HG03460 (cell line): ENCODE results near the gene AMZ1.

ENCODE experiments used
- ATAC-seq: cut with Tn5 transposase; IDR thresholded peaks from one replicate; pipeline ENCODE4 v1.9.1; 2021; ENCODE audit not compliant: unreplicated experiment

The AMZ1 gene

DNA sequence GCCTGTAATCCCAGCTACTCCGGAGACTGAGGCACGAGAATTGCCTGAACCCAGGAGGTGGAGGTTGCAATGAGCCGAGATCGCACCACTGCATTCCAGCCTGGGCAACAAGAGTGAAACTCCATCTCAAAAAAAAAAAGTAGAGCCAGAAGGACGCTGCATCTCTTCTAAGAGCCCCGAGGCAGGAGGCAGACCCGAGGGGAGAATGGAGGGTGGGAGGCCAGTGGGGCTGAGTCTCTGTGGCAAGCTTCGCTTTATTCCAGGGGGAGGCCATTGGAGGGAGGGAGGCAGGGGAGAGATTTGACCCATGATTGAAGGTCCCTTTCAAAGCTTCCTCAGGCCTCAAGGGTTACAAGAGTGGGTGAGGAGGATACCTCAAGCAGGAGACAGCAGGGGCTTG, 37.6 kb upstream of the AMZ1 start:
- no peak for ATAC-seq

GRCh38 chr7:2651336-2651735, 36.7 kb upstream of the AMZ1 start:
- ATAC-seq: no peak

GRCh38 chr7:2651847-2652735, 35.9 kb upstream of the AMZ1 start:
- no peak for ATAC-seq

GRCh38 chr7:2652736-2653060, 35.3 kb upstream of the AMZ1 start:
- ATAC-seq: no peak

- no peak for ATAC-seq
These were observed 33.9 kb upstream of the AMZ1 start for GRCh38 chr7:2654059-2654458.

DNA sequence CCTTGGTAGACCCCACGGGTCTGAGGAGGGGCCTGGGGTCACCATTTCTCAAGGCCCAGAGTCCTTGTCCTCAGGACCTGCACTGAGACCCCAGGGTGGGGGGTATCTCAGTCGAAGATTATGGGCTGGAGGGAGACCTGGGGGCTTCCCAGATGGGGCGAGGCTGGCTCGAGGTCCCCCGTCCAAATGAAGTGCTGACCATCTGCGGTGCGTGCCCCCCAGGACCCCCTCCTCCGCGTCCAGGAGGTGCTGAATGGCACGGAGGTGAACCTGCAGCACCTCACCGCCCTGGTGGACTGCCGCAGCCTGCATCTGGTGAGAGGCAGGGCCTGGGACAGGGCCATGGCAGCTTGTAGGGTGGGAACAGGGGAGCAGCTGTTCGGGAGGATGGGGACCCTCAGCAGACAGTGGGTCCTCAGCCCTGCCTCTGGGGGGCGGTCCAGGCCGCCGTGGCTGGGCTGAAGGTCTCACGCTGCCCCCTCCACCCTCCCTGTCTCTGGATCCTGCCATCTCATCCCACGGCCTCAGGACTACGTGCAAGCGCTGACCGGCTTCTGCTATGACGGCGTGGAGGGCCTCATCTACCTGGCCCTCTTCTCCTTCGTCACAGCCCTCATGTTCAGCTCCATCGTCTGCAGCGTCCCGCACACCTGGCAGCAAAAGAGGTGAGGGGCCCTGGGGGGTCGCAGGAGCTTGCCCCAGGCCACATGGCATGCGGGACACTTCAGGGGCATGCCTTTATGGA, 32.0 kb upstream of the AMZ1 start:
- ATAC-seq: no peak

GRCh38 chr7:2657208-2657607, 30.8 kb upstream of the AMZ1 start:
- ATAC-seq: no peak

- no peak for ATAC-seq
These were observed 29.9 kb upstream of the AMZ1 start for GRCh38 chr7:2657920-2658671.

GRCh38 chr7:2658941-2659340, 29.1 kb upstream of the AMZ1 start:
- ATAC-seq: no peak

- ATAC-seq: no peak
These were observed 28.2 kb upstream of the AMZ1 start for GRCh38 chr7:2659556-2660358.

GRCh38 chr7:2660359-2661095, 27.5 kb upstream of the AMZ1 start:
- no peak for ATAC-seq

- ATAC-seq: no peak
These were observed 26.9 kb upstream of the AMZ1 start for GRCh38 chr7:2661096-2661449.

- ATAC-seq: no peak
These were observed 26.3 kb upstream of the AMZ1 start for GRCh38 chr7:2661602-2662272.

DNA sequence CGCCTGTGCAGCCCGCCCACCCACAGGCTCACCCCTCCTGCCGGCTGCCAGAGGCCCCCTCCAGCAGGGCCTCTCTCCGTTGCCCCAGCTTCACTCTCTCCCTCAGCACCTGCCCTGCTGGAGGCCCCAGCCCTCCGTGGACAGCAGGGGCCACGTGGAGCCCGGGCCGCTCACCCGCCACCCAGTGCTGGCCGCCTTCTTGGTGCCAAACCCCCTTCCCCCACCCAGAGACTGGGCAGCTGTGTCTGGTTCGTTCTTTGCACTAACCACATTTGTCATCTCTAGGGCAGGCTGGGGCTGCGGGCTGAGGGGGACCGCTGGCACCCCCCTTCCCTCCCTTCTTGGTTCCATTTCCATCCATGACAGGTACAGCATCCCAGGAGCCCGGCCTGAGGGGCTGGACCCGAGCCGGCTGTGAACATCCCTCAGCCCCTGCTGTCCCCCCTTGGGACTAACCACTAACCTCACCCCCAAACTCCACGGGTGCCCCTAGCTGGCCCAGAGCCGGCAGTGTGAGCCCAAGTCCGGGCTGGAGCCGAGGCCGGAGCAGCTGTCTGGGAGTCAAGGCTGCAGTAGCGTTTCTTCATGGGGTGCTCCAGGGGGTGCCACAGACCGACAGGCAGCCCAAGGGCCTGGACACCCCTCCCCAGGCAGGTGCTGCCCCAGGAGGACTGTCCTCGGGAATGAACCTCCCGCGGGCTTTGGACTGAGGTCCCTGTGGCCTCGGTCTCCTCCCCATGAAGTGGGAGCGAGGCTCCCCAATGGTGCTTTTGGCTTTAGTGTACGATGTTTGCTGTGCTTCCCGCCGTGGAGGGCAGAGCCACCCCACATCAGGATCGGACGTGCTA, 25.5 kb upstream of the AMZ1 start:
- ATAC-seq: no peak

DNA sequence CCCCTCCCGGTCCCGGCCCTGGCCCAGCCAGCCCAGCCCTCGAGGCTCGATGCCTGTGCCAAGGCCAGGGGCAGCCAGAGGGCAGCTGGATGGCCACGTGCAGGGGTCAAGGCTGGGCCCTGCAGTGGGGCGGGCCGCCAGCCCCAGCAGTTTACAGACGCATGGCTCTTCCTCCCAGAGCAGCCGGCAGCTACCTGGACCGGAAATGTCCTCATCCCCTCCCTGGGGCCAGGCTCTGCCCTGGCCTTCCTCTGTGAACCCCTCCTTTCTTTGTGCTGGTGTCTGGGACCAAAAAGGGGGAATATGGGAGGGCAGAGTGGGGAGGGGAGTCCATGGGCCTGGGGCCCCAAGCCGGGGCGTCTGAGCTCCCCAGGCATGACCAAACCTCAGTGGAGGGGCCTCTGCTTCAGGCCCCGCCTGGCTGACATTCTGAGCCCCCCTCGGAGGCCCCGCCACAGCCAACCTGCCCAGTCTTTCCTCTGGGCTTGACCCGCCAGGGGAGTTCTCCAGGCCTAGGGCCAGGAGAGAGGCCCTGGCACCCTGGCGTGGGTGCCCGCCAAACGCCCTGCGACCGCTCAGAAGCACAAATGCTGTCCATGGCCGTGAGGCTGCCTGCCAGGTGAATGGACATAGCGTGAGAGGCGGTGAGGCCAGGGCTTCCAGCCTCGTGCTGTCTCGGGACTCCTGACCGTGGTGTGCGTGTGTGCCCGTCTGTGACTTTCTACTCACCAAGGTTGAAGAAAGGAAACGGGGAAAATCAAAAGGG, 24.7 kb upstream of the AMZ1 start:
- ATAC-seq: no peak

- ATAC-seq: no peak
These were observed 24.0 kb upstream of the AMZ1 start for GRCh38 chr7:2663960-2664359.

DNA sequence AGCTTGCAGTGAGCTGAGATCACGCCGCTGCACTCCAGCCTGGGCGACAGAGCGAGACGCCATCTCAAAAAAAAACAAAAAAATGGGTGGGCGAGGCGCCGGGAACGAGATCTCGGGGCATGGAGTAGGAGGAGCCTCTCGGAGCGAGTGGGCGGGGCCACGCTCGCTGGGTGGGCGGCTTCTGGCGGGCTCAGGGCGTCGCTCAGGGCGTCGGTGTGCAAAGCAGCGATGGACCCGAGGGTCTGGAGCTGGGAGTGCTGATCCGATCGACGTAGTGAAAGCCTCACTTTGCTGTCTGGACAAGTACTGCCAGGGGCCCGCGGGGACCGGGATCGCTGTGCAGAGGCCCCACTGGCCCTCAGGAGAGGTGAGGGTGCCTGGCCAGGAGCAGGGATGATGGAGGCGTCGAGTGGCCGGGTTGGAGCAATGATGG, 22.6 kb upstream of the AMZ1 start:
- ATAC-seq: no peak

- ATAC-seq: no peak
These were observed 21.8 kb upstream of the AMZ1 start for GRCh38 chr7:2666155-2666554.
